Astrocyte (in vitro differentiated cells and primary cell): ENCODE measurements around the gene UQCC5. TPM values are rescaled to one million over a fixed set of nuclear protein-coding genes. Genes with fewer than 3 reads are reported as not detected.

ENCODE experiments used
- DNase-seq: peaks from one replicate; pipeline ENCODE4 v3.0.0-alpha.2; 2010; ENCODE audit warnings: low read depth
- FAIRE-seq: peaks from 2 replicates; lab custom pipeline; 2011; peaks lifted over from hg19 to GRCh38; lab: Jason Lieb, UNC
- H2AFZ ChIP-seq: 2 replicates; pipeline ENCODE4 v1.6.0; 2012; ENCODE audit warnings: low read depth, low read length, inconsistent platforms
- H3K27ac ChIP-seq: 2 replicates; pipeline ENCODE4 v1.5.1; 2011; ENCODE audit warnings: low read depth, low read length, inconsistent platforms
- H3K27me3 ChIP-seq: 2 replicates; pipeline ENCODE4 v1.6.0; 2011; ENCODE audit warnings: low read length, inconsistent platforms; ENCODE audit not compliant: insufficient read depth
- H3K36me3 ChIP-seq: 2 replicates; pipeline ENCODE4 v1.5.1; 2011; ENCODE audit warnings: low read length, inconsistent platforms; ENCODE audit not compliant: insufficient read depth
- H3K4me1 ChIP-seq: 2 replicates; pipeline ENCODE4 v1.5.1; 2011; ENCODE audit warnings: low read length, inconsistent platforms; ENCODE audit not compliant: insufficient read depth
- H3K4me2 ChIP-seq: 2 replicates; pipeline ENCODE4 v1.6.0; 2012; ENCODE audit warnings: low read length, inconsistent platforms
- H3K4me3 ChIP-seq: 2 replicates; pipeline ENCODE4 v1.5.1; 2011; ENCODE audit warnings: low read depth, mild to moderate bottlenecking, low read length, inconsistent platforms; ENCODE audit not compliant: insufficient read depth
- H3K79me2 ChIP-seq: 2 replicates; pipeline ENCODE4 v1.6.0; 2012; ENCODE audit warnings: mild to moderate bottlenecking, low read length, inconsistent platforms; ENCODE audit not compliant: insufficient read depth
- H3K9ac ChIP-seq: 2 replicates; pipeline ENCODE4 v1.6.0; 2012; ENCODE audit warnings: mild to moderate bottlenecking, low read length, inconsistent platforms
- H3K9me3 ChIP-seq: 2 replicates; pipeline ENCODE4 v1.5.1; 2012; ENCODE audit warnings: low read depth, mild to moderate bottlenecking, low read length, inconsistent platforms; ENCODE audit not compliant: insufficient read depth
- H4K20me1 ChIP-seq: 2 replicates; pipeline ENCODE4 v1.6.0; 2012; ENCODE audit warnings: low read length, inconsistent platforms; ENCODE audit not compliant: insufficient read depth
- H3K27ac Mint-ChIP-seq: one replicate; pipeline ENCODE4 v1.8.0; 2021; ENCODE audit warnings: mild to moderate bottlenecking, mixed read lengths; ENCODE audit not compliant: unreplicated experiment
- H3K27me3 Mint-ChIP-seq: one replicate; pipeline ENCODE4 v1.8.0; 2021; ENCODE audit warnings: low read depth, mixed read lengths; ENCODE audit not compliant: unreplicated experiment
- H3K36me3 Mint-ChIP-seq: one replicate; pipeline ENCODE4 v1.8.0; 2021; ENCODE audit warnings: low read depth, mixed read lengths; ENCODE audit not compliant: unreplicated experiment
- H3K4me1 Mint-ChIP-seq: one replicate; pipeline ENCODE4 v1.8.0; 2021; ENCODE audit warnings: low read depth, mixed read lengths; ENCODE audit not compliant: unreplicated experiment
- H3K4me3 Mint-ChIP-seq: one replicate; pipeline ENCODE4 v1.8.0; 2021; ENCODE audit warnings: mild to moderate bottlenecking, moderate library complexity, mixed read lengths; ENCODE audit not compliant: unreplicated experiment
- H3K9me3 Mint-ChIP-seq: one replicate; pipeline ENCODE4 v1.8.0; 2021; ENCODE audit warnings: mild to moderate bottlenecking, mixed read lengths; ENCODE audit not compliant: unreplicated experiment
- CTCF ChIP-seq: IDR thresholded peaks from 2 replicates; pipeline ENCODE4 v1.5.1; 2011; ENCODE audit warnings: low read depth, mild to moderate bottlenecking, inconsistent platforms, low read length, moderate library complexity; ENCODE audit not compliant: insufficient read depth
- EZH2 ChIP-seq: IDR thresholded peaks from 2 replicates; pipeline ENCODE4 v1.6.1; 2012; ENCODE audit warnings: mild to moderate bottlenecking, low read length, inconsistent platforms; ENCODE audit not compliant: insufficient read depth
- total RNA-seq: library from RNA; stranded (reverse); gene quantifications from 2 replicates; pipeline ENCODE4 v1.2.1, GENCODE V29; 2021

Gene UQCC5
- total RNA-seq, 1 donor from 2014 or later: 22.9 TPM

- Histone ChIP-seq H3K4me2 (no peak overlapping the region), H2AFZ (no peak overlapping the region), H3K9ac (no peak overlapping the region), H3K27me3 (no peaks in the 10 kb centered on the region), H3K9me3 (no peaks in the 10 kb centered on the region), H3K79me2 (peaks cover 7% of the 10 kb centered on the region), H3K27ac (no peak overlapping the region), H4K20me1 (peaks cover 49% of the 10 kb centered on the region), H3K4me3 (no peak overlapping the region), H3K4me1 (no peaks in the 10 kb centered on the region), H3K36me3 (peaks cover 25% of the 10 kb centered on the region)
- no peak for TF ChIP-seq CTCF
- TF ChIP-seq EZH2: no peak
- Mint-ChIP-seq H3K27me3 (peaks cover 7% of the 10 kb centered on the region), H3K4me3 (no peak overlapping the region), H3K36me3 (peaks cover 18% of the 10 kb centered on the region), H3K4me1 (peaks cover 7% of the 10 kb centered on the region), H3K9me3 (no peaks in the 10 kb centered on the region), H3K27ac (no peak overlapping the region)
- FAIRE-seq (no peak), DNase-seq (no peak)
Observed at GRCh38 chr3:52523386-52524257, 12.8 kb upstream of the UQCC5 start.

GRCh38 chr3:52524258-52524751, 12.1 kb upstream of the UQCC5 start:
- TF ChIP-seq CTCF: no peak
- no peak for TF ChIP-seq EZH2
- no peak overlapping the region for H3K27ac ChIP-seq
- peaks cover 56% of the 10 kb centered on the region for H4K20me1 ChIP-seq
- DNase-seq (no peak), FAIRE-seq (no peak)
- Mint-ChIP-seq H3K4me3 (no peak overlapping the region), H3K4me1 (peaks cover 7% of the 10 kb centered on the region), H3K27ac (no peak overlapping the region), H3K27me3 (peaks cover 3% of the 10 kb centered on the region), H3K9me3 (no peaks in the 10 kb centered on the region), H3K36me3 (peaks cover 21% of the 10 kb centered on the region)
- peaks cover 13% of the 10 kb centered on the region for H3K79me2 ChIP-seq
- no peak overlapping the region for H3K4me3 ChIP-seq
- peaks cover 29% of the 10 kb centered on the region for H3K36me3 ChIP-seq
- H3K9ac ChIP-seq: no peak overlapping the region
- H3K9me3 ChIP-seq: no peaks in the 10 kb centered on the region
- H3K4me1 ChIP-seq: no peaks in the 10 kb centered on the region
- H3K27me3 ChIP-seq: no peaks in the 10 kb centered on the region
- H3K4me2 ChIP-seq: no peak overlapping the region
- H2AFZ ChIP-seq: no peak overlapping the region
